Measurements from ENCODE around the gene RNF17.
"Not testable (repeated sequence)": the region's sequence is repeated elsewhere in the genome, so short reads cannot be mapped to it uniquely, and the experiment has no call there.

The RNF17 gene

GRCh38 chr13:24763596-24764275 is at the start of gene RNF17:
RNF17 (plus strand) TSS chr13:24764169; CDS start chr13:24764204, 35 bp downstream.
- DNase-seq (ENCODE audit: low read depth, low spot score) = no peak

- no peak for DNase-seq (ENCODE audit: low read depth, low spot score)
Measured at GRCh38 chr13:24716011-24716410, 48.0 kb upstream of the RNF17 start.

- no peak for DNase-seq (ENCODE audit: low read depth, low spot score)
Measured at GRCh38 chr13:24716446-24716845, 47.5 kb upstream of the RNF17 start.

- DNase-seq (ENCODE audit: low read depth, low spot score) = no peak
Measured at GRCh38 chr13:24717217-24717616, 46.8 kb upstream of the RNF17 start.

- DNase-seq (ENCODE audit: low read depth, low spot score) = no peak
Measured at GRCh38 chr13:24718192-24718965, 45.6 kb upstream of the RNF17 start.

GRCh38 chr13:24719139-24719538 is 44.8 kb upstream of the RNF17 start:
- no peak for DNase-seq (ENCODE audit: low read depth, low spot score)

- DNase-seq (ENCODE audit: low read depth, low spot score) = no peak
Measured at GRCh38 chr13:24723206-24723605, 40.8 kb upstream of the RNF17 start.

- no peak for DNase-seq (ENCODE audit: low read depth, low spot score)
Measured at GRCh38 chr13:24724714-24725113, 39.3 kb upstream of the RNF17 start.

GRCh38 chr13:24725379-24725778 is 38.6 kb upstream of the RNF17 start:
- no peak for DNase-seq (ENCODE audit: low read depth, low spot score)

GRCh38 chr13:24727731-24728601 is 36.0 kb upstream of the RNF17 start:
- DNase-seq (ENCODE audit: low read depth, low spot score) = peak; percentile 65

GRCh38 chr13:24730873-24731567 is 32.9 kb upstream of the RNF17 start:
- not testable (repeated sequence) for DNase-seq (ENCODE audit: low read depth, low spot score)

- DNase-seq (ENCODE audit: low read depth, low spot score) = no peak
Measured at GRCh38 chr13:24734950-24735349, 29.0 kb upstream of the RNF17 start.

GRCh38 chr13:24737042-24737441 is 26.9 kb upstream of the RNF17 start:
- no peak for DNase-seq (ENCODE audit: low read depth, low spot score)

GRCh38 chr13:24738366-24738847 is 25.6 kb upstream of the RNF17 start:
- DNase-seq (ENCODE audit: low read depth, low spot score) = no peak

GRCh38 chr13:24740014-24740890 is 23.7 kb upstream of the RNF17 start:
- DNase-seq (ENCODE audit: low read depth, low spot score) = no peak

GRCh38 chr13:24741016-24741662 is 22.8 kb upstream of the RNF17 start:
- DNase-seq (ENCODE audit: low read depth, low spot score) = no peak

- DNase-seq (ENCODE audit: low read depth, low spot score) = no peak
Measured at GRCh38 chr13:24741791-24742190, 22.2 kb upstream of the RNF17 start.

GRCh38 chr13:24742294-24742693 is 21.7 kb upstream of the RNF17 start:
- no peak for DNase-seq (ENCODE audit: low read depth, low spot score)

GRCh38 chr13:24742977-24743376 is 21.0 kb upstream of the RNF17 start:
- no peak for DNase-seq (ENCODE audit: low read depth, low spot score)

- no peak for DNase-seq (ENCODE audit: low read depth, low spot score)
Measured at GRCh38 chr13:24744247-24744646, 19.7 kb upstream of the RNF17 start.

All from smooth muscle cell of the brain vasculature (primary cell).